GM18508 (cell line): ENCODE results near the gene GRM4.

Source experiments
- ATAC-seq: cut with Tn5 transposase; IDR thresholded peaks from one replicate; pipeline ENCODE4 v1.9.1; 2021; ENCODE audit warnings: moderate number of reproducible peaks; ENCODE audit not compliant: insufficient read depth, unreplicated experiment

The GRM4 gene

DNA sequence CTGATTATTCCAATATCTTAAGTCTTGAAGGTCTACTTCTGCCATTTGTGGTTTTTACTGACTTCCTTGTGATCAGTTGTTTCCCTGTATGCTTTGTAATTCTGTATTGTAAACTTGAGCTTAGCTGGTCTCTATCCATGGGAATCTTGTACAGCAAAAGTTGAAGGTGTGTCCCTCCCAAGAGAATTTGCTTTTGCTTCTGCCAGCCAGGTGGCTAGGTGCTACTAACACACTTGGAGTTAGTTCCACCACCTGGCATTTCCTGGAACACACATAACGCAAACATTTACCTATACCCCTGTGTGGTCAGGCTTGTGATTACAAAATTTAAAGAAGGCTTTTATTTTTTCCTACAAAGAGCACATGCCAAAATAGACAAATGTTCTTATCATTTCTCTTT is 141.2 kb downstream of the GRM4 start:
- no peak for ATAC-seq

DNA sequence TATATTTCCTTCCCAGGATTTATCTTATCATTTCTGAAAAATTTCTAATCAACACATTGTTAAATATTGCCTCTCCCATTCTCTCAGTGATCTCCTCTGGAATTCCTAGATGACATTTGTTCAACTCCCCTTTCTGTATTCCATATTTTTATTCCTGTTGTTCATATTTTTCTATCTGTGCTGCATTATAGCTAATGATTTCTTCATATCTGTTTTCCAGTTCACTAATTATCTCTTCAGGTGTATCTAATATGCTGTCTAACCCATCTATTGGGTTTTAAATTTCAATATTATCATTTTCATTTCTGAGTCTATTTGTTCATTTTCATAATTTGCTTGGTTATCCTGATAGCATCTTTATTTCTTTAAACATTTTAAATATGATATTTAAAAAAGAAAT is 141.9 kb downstream of the GRM4 start:
- no peak for ATAC-seq

DNA sequence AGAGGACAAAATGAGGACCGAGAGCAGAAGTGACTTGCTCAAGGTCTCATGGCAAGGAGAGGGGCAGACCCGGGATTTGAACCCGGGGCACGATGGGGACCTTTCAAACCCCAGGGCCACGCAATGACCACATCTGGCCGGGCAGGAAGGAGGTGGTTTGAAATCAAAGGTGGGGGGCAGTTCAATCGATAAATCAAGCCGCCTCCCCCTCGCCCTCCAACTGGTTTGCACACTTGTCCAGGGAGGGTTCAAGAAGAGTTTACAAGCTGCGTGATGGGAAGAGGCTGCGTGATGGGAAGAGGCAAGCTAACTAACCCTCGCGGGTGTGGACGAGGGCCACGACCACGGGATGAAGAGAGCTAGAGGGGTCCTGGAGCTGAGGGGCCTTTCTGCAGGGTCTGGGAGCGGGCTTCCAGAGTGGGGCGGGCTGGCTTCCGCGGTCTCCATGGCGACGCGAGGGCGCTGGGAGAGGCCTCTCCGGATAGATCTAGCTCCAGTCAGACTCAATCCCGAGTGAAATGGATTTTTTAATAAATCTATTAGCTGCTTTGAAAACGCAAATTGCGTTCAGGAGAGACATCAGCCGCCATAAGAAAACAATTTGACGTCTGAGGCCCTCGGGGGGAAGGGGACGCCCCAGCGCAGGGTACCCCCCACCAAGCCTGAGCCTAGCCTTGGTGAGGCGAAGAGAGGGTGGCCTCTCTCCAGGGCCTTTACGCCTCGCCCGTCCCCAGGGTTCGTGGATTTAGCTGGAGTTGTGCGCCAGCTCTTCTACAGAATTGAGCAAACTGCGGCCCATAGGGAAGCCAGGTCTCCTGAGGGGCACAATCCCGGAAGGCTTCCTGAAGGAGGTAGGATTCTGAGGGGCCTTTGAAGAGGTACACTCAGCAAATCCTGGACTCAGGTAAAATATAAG is 143.9 kb downstream of the GRM4 start:
- ATAC-seq, result no peak

DNA sequence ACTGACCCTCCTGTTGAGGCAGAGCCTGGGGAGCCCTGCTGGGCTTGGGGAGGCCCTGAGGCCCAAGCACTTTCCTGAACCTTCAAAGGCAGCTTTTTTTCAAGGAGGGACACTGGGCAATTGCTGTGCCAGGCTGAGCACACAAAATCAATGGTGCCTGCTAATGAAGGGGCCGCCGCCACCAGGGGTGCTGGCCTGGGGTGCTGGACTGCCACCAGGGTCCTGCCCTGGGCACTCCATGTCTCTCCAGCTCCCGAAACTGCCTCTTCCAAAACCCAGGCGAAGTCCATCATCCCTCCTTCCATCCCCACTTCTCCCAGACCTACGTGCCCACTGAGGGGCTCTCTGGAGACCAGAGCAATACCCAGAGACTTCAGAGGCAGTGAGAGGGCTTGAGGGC is 145.6 kb downstream of the GRM4 start:
- ATAC-seq, result no peak

DNA sequence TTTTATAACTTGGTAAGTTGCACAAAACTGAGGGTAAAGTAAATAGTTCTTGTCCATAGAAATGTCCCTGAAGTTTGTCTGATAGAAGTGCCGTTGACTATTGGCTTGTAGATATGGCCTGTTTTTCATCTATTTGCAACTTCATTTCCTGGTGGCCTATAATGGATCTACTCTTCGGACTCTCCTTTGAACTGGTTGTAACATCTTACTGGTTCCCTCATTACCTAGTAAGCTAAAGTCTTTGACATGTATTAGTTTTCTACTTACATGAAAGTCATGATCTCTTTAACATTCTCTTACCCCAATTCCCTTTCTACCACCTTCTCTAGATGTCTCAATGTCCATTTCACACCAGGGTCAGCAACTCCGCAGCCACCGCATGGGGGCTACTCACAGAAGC is 146.3 kb downstream of the GRM4 start:
- no peak for ATAC-seq

DNA sequence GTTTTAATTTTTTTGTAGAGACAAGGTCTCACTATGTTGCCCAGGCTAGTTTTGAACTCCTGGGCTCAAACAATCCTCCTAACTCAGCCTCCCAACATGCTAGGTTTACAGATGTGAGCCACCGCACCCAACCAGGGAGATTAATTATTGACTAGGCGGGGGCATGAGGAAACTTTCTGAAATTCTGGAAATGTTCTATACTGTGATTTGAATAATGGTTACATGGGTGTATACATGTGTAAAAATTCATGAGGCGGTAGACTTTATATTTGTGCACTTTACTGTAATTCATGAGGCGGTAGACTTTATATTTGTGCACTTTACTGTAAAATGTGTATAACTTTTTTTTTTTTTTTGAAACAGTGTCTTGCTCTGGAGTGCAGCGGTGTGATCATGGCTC is 147.2 kb downstream of the GRM4 start:
- ATAC-seq, result no peak

DNA sequence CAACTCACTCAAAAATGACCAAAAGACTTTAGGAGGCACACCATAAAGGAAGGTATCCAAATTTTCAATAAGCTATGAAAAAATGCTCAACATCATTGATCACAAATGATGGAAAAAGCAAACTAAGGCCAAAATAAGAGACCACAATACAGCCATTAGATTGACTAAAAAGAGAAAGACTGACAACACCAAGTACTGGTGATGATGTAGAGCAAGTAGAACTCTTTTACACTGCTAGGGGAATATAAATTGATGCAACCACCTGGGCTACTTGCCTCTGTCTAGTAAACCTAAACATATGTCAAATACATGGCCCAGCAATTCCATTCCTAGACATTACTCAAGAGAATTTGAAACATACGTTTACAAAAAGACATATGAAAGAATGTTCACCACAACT is 148.6 kb downstream of the GRM4 start:
- ATAC-seq, result no peak

DNA sequence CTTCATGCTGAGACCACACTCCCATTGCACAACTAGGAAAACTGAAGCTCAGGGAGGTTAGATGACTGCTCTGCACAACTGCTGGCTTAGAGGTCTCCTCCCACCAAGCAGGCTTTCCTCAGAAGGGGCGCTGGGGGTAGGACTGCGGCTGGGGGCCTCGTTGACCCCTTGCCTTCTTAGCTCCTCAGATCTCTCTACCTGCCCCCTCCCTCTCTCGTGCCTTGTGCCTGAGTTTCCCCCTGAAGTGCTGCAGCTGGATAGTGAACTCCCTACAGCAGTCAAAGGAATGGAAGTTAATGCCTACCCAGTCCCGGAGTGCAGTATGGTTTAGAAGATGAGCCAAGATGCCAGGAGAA is 149.8 kb downstream of the GRM4 start:
- no peak for ATAC-seq

DNA sequence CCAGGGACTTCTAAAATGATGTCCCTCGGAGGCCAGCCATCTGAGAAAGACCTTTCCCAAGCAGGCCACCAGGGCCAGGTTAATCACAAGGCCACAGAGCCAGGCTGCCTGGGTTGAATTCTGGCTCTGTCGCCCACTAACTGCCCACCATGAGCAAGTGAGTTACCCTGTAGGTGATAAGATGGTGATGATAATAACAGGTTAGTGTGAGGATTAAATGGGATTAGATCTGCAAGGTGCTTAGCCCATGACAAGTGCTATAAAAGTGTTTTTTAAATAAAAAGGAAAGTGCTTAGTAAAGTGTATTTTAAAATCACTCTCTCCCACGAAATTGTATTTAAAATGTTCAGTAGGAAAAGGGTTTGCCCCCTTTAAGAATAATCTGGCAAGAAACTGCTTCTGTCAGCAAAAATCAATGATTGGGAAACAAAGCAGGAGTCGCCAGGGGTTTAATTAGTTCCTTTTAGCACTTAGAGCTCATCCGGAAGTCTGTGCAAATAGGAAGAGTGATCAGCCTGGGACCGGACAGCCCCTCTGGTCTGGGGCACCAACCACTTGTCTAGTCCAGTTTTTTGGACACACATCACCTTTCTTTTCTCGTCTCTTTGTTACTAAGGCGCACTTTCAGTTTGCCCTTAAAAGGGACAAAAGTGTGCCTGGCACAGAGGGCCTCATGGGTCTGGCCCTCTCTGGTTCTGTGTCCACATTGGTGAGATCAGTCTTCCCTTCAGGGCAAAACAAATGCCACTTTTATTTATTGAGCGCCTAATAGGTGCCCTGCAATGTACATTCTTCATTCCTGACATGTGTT is 150.4 kb downstream of the GRM4 start:
- no peak for ATAC-seq

DNA sequence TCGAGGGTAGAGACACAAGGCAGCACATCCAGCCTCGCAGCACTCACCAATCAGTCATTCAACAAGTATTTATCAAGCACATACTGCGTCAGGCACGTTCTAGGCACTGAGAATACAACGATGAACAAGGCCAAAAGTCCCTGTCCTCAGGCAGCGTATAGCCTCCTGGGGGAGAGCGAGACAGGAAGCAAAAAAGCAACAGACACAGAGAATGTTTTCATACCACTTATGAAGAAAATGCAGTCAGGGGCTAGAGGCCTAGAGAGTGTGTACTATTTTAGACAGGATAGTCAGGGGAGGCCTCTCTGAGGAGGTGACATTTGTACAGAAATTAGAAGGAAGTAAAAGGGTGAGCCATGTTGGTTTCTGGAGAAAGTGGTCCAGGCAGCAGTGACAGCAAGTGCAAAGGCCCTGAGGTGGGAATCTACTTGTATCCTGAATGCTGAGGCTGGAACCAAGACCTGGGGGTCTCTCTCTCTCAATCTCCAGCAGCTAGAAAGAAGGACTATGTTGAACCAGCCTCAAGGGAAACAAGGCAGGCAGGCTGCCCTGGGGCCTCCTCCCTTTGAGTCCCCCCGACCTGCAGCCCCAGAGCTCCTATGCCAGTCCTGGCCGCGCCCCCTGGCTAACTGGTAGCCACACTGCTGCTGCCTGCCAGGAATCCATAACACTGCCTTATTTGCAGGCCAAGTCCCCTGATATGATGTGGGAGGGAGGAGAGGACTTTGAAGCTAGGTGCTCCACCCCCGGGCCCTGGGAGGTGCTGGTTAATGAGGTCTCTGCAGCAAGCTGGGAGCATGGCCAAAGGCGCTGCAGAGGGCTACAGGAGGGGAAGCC is 151.2 kb downstream of the GRM4 start:
- no peak for ATAC-seq

DNA sequence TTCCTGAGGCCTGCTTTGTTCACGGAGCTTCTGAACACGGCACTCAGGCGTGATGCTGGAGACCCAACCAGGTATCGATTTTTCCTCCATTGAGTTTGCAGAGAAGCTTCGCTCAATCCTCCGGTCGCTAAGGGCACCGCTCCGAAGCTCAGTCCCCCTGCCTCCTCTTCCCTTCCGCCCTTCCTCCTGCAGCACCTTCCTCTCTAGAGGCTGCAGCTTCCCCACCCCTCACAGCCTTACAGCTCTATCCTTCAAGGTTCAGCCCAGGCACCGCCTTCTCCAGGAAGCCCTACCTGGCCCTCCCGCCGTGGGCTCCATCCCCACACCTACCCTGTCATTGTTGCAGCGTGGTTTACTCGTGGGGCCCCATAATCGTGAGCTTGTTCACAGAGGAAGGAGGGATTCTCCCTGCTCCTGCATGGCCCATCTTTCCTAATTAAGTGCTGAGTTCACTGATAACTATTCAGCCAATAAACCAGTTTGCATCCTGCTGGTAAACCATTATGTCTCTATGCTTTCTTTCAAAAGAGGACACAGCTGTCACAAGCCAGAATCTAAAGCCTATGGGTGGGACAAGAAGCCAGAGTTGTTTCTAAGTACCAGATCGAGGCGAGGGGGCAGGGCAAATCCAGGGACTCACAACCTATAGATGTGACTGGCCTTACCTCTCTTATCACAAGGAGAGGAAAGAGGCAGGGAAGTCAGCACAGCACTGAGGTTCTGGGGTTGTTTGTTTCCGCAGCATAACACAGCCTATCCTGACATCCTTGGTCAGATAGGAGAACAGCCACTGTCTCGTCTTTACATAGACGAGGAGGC is 152.0 kb downstream of the GRM4 start:
- ATAC-seq, result no peak

DNA sequence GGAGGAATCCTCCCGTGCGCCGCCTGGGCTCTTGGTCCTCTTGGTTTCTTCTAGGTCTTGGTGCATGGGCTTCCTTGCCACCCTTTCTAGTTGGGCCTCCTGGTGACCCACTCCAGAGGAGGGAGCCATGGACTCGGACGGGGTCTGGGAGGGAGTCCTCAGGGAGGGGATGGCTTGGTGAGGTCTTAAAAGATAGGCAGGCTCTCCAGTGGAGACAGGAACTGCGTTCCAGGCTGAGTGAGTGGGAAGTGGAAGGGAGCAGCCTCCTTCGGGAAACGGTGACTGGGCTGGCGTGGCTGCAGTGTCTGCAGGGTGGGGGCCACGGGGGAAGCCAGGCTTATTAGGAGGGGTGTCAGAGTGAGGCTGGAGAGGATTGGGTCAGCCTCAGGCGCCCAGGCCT is 152.8 kb downstream of the GRM4 start:
- ATAC-seq, result no peak

DNA sequence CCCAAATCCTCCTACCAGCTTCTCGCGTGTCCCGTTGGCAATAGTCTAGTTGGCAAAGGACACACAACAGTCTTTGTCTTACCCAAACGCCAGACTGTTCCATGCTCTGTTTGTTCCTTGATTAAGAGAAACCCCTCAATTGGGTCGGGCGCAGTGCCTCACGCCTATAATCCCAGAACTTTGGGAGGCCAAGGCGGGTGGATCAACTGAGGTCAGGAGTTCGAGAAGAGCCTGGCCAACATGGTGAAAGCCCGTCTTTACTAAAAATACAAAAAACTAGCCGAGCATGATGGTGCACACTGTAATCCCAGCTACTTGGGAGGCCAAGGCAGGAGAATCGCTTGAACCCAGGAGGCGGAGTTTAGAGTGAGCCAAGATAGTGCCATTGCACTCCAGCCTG is 153.7 kb downstream of the GRM4 start:
- no peak for ATAC-seq

DNA sequence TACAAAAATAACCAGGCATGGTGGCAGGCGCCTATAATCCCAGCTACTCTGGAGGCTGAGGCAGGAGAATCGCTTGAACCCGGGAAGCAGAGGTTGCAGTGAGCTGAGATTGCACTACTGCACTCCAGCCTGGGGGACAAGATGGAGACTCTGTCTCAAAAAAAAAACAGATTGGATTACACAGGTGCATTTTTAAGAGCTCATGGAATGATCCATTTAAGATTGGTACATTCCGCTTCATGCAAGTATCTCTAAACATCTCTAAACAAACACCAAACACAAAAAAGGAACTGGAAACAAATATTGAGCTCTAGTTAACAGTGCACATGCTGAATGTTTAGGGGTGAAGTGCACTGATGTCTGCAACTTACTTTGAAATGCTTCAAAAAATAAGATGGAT is 154.3 kb downstream of the GRM4 start:
- no peak for ATAC-seq

DNA sequence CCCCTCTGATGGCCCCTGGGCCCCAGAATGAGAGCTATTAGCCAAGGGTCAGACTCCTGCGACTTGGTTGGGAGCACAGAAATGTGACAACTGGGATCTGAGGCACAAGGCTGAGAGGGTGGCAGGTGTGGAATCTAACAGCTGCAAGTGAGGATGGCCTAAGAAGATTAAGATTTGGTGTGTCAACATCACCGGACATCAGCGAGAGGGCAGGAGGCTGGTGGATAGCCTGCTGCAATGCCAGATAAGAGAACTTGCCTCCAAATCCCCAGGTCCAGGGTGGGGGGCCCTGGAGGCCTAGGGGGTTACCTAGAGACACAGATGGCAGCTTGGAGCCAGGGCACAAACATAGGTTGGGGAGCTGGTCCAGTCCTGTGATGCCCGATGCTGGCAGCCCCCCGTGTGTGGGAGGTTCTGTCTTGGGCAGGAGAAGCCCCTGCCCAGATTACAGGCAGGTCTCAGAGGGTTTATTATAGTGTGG is 155.8 kb downstream of the GRM4 start:
- no peak for ATAC-seq

DNA sequence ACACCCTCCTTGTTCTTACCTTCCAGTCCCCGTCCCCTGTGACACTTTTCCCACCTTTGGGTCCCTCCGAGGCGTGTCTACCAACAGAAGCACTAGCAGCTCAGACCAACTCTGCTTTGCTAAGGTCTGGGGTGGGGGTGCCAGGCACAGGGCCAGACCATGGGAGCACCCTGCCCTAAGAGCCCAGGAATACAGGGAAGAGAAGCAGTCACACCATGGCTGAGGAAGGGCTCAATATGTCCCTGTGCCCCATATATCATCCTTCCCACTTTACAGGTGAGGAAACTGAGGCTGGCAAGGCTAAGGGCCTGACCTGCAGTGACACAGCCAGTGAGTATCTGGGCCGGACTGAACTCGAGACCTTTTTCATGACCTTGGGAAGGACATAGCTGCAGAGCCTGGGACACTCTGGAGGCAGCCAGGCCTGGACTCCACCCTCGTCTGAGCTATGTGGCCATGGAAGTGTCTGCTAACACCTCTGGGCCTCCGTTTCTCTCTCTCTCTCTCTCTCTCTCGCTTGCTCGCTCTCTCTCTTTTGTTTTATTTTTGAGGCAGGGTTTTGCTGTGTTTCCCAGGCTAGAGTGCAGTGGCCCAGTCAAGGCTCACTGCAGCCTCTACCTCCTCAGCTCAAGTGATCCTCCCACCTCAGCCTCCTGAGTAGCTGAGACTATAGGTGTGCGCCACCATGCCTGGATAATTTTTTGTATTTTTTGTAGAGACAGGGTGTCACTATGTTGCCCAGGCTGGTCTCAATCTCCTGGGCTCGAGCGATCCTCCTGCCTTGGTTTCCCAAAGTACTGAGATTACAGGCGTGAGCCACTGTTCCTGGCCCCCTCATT is 156.7 kb downstream of the GRM4 start:
- ATAC-seq, result no peak

DNA sequence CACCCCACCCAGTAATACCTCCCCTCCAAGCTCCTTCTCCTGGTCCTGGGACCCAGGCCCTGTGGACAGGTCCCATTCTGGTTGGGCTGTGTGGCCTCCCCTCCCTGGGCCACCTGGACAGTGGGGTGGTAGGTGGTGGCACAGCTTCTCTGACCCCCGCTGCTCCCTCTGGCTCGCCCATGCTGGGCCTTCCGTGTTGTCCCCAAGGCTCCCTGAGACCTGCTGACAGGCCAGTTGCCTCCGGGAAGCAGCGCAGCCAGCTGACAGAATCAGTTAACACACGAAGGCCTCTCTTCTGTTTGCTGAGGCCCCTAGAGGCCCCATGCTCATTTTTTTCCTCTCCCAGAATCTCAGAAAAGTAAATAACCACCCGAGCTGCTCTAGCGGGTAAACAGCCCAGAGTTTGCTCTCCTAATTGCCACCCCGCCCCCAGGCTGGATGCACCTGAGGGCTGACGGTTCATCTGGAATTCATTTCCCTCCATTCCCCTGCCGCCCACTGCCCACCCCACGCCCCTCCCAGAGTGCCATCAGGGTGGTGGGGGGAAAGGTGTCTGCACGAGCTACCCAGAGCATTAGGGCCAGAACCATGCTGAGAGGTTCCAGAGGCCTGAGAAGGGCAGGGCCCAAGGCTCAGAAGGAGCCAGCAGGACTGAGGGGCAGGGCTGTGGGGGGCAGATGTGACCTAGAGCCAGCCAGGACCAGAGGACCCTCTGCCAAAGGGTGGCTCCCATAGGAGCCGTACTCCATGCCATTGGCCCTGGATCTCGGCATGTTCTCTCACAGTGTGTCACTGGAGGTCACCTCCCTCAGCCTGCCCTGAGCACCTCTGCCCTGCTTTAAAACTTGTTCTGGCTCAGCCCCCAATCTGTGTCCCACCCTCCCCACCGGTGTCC is 157.5 kb downstream of the GRM4 start:
- no peak for ATAC-seq

DNA sequence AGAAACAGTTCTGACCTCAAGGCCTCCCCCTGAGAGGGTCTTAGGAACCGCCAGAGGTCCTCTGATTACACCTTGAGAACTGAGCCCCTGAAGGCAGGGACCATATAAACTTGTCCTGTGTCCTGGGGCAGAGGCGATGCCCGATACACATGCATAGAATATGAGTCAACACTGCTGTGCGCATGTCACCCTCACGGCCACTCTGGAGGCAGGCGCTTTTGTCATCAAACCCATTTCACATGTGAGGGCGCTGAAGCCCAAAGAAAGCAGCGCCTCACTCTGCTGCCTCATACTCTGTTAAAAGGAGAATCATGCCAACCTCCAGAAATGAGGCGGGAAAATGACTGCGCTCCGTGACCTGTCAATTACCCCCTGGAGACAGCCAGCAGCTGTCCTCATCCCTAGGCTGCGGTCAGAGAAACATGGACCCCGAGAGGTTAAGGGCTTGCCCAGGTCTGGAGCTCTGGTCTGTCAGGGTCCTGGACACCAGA is 158.3 kb downstream of the GRM4 start:
- ATAC-seq, result no peak
